ENCODE results near the gene SCGB1C2. TPM values are rescaled to one million over a fixed set of nuclear protein-coding genes. Genes with fewer than 3 reads are reported as not detected.
"Not testable (repeated sequence)": the region's sequence is repeated elsewhere in the genome, so short reads cannot be mapped to it uniquely, and the experiment has no call there.

SCGB1C2 gene
- polyA plus RNA-seq (ENCODE audit: low read depth in 6 of 6) = not detected

- H3K36me3 Mint-ChIP-seq; DNase-seq; H3K4me1 Mint-ChIP-seq; ATAC-seq (ENCODE audit: low read depth in 2 of 2); H3K9me3 Mint-ChIP-seq; H3K27me3 Mint-ChIP-seq; H3K4me3 Mint-ChIP-seq: not testable (repeated sequence)
- peak within 1 kb of the TSS in 1 of 6 donors; percentile 48 for H3K27ac Mint-ChIP-seq
These were observed at the start of gene SCGB1C2 for GRCh38 chr17:137166-137807. Gene SCGB1C2 (plus strand): TSS chr17:137569. CDS start chr17:137591, 22 bp downstream.

- H3K27me3 Mint-ChIP-seq; H3K27ac Mint-ChIP-seq; H3K36me3 Mint-ChIP-seq; DNase-seq; H3K4me1 Mint-ChIP-seq; H3K4me3 Mint-ChIP-seq; ATAC-seq (ENCODE audit: low read depth in 2 of 2); H3K9me3 Mint-ChIP-seq: not testable (repeated sequence)
These were observed 24.3 kb upstream of the SCGB1C2 start for GRCh38 chr17:113111-113510.

GRCh38 chr17:118339-118917, 18.9 kb upstream of the SCGB1C2 start:
- DNase-seq = peak; percentile 64
- not testable (repeated sequence) for H3K4me1 Mint-ChIP-seq; ATAC-seq (ENCODE audit: low read depth in 2 of 2); H3K27me3 Mint-ChIP-seq; H3K27ac Mint-ChIP-seq; H3K4me3 Mint-ChIP-seq; H3K36me3 Mint-ChIP-seq; H3K9me3 Mint-ChIP-seq

- not testable (repeated sequence) for ATAC-seq (ENCODE audit: low read depth in 2 of 2); H3K4me3 Mint-ChIP-seq; H3K9me3 Mint-ChIP-seq; H3K36me3 Mint-ChIP-seq; H3K27ac Mint-ChIP-seq; H3K4me1 Mint-ChIP-seq; DNase-seq; H3K27me3 Mint-ChIP-seq
These were observed 3.4 kb upstream of the SCGB1C2 start for GRCh38 chr17:133932-134331.

GRCh38 chr17:134332-134785, 3.0 kb upstream of the SCGB1C2 start:
- ATAC-seq (ENCODE audit: low read depth in 2 of 2) = peak; percentile 59 to 70
- H3K27ac Mint-ChIP-seq, H3K4me3 Mint-ChIP-seq, H3K4me1 Mint-ChIP-seq, H3K27me3 Mint-ChIP-seq, DNase-seq, H3K36me3 Mint-ChIP-seq, H3K9me3 Mint-ChIP-seq: not testable (repeated sequence)

GRCh38 chr17:135022-135421, 2.3 kb upstream of the SCGB1C2 start:
- not testable (repeated sequence) for DNase-seq; H3K27me3 Mint-ChIP-seq; H3K4me3 Mint-ChIP-seq; H3K27ac Mint-ChIP-seq; H3K9me3 Mint-ChIP-seq; H3K36me3 Mint-ChIP-seq; H3K4me1 Mint-ChIP-seq; ATAC-seq (ENCODE audit: low read depth in 2 of 2)

- H3K36me3 Mint-ChIP-seq; H3K27ac Mint-ChIP-seq; DNase-seq; H3K4me1 Mint-ChIP-seq; H3K4me3 Mint-ChIP-seq; ATAC-seq (ENCODE audit: low read depth in 2 of 2); H3K27me3 Mint-ChIP-seq; H3K9me3 Mint-ChIP-seq: not testable (repeated sequence)
These were observed 1.5 kb upstream of the SCGB1C2 start for GRCh38 chr17:135895-136294.

GRCh38 chr17:136531-136930, 838 bp upstream of the SCGB1C2 start:
- H3K27ac Mint-ChIP-seq = peak overlapping the region in 1 of 6 donors; percentile 48

GRCh38 chr17:139401-140205, 2.2 kb downstream of the SCGB1C2 start:
- peak overlapping the region in 1 of 6 donors; percentile 59 for H3K27ac Mint-ChIP-seq

More at GRCh38 chr17:136531-136930, 838 bp upstream of the SCGB1C2 start:
- H3K27me3 Mint-ChIP-seq, H3K36me3 Mint-ChIP-seq, H3K4me3 Mint-ChIP-seq, H3K9me3 Mint-ChIP-seq, H3K4me1 Mint-ChIP-seq: not testable (repeated sequence)
- DNase-seq (peak; percentile 63), ATAC-seq (ENCODE audit: low read depth in 2 of 2) (peak; percentile 85 to 89)

GRCh38 chr17:142102-142661, 4.8 kb downstream of the SCGB1C2 start:
- no peak overlapping the region for H3K4me3 Mint-ChIP-seq
- H3K9me3 Mint-ChIP-seq = no peaks in the 10 kb centered on the region
- ATAC-seq (ENCODE audit: low read depth in 2 of 2) (no peak), DNase-seq (no peak)
- no peak overlapping the region for H3K27ac Mint-ChIP-seq
- H3K27me3 Mint-ChIP-seq = peaks cover 0 to 9% (median 8%) of the 10 kb centered on the region in 3 donors
- peaks cover 0 to 4% (median 0%) of the 10 kb centered on the region in 3 donors for H3K4me1 Mint-ChIP-seq
- no peaks in the 10 kb centered on the region for H3K36me3 Mint-ChIP-seq

More at GRCh38 chr17:139401-140205, 2.2 kb downstream of the SCGB1C2 start:
- not testable (repeated sequence) for H3K27me3 Mint-ChIP-seq; H3K4me3 Mint-ChIP-seq; H3K9me3 Mint-ChIP-seq; ATAC-seq (ENCODE audit: low read depth in 2 of 2); DNase-seq; H3K36me3 Mint-ChIP-seq; H3K4me1 Mint-ChIP-seq

GRCh38 chr17:142876-143784, 5.8 kb downstream of the SCGB1C2 start:
- DNase-seq (no peak), ATAC-seq (ENCODE audit: low read depth in 2 of 2) (no peak)
- no peaks in the 10 kb centered on the region for H3K9me3 Mint-ChIP-seq
- no peak overlapping the region for H3K27ac Mint-ChIP-seq
- H3K4me3 Mint-ChIP-seq = peak overlapping the region in 1 of 8 donors; percentile 47
- peaks cover 0 to 4% (median 0%) of the 10 kb centered on the region in 3 donors for H3K4me1 Mint-ChIP-seq
- H3K27me3 Mint-ChIP-seq = peaks cover 0 to 9% (median 8%) of the 10 kb centered on the region in 3 donors
- no peaks in the 10 kb centered on the region for H3K36me3 Mint-ChIP-seq

GRCh38 chr17:143785-144281, 6.5 kb downstream of the SCGB1C2 start:
- H3K27ac Mint-ChIP-seq = no peak overlapping the region
- no peaks in the 10 kb centered on the region for H3K36me3 Mint-ChIP-seq
- peaks cover 0 to 4% (median 0%) of the 10 kb centered on the region in 3 donors for H3K4me1 Mint-ChIP-seq
- ATAC-seq (ENCODE audit: low read depth in 2 of 2) (peak; percentile 89 to 93), DNase-seq (peak; percentile 75)
- H3K9me3 Mint-ChIP-seq = no peaks in the 10 kb centered on the region
- H3K4me3 Mint-ChIP-seq = peak overlapping the region in 1 of 8 donors; percentile 47
- H3K27me3 Mint-ChIP-seq = peaks cover 0 to 14% (median 14%) of the 10 kb centered on the region in 3 donors
